Cardiac fibroblast (primary cell): ENCODE data around the gene SRPRA.
A peak's percentile ranks its signal among the peaks of the same experiment; 100 is the strongest.
"Not testable (repeated sequence)": the region's sequence is repeated elsewhere in the genome, so short reads cannot be mapped to it uniquely, and the experiment has no call there.

ENCODE experiments used
- DNase-seq, 2 donors: peaks; one replicate each; pipeline versions ENCODE4 v3.0.0 to v3.0.0-alpha.2; 2010; ENCODE audit warnings: low read depth in 2 of 2
- H3K4me3 ChIP-seq, 2 donors: replicated peaks in 1 of 2; 1 replicate in 1 of 2; 2 replicates in 1 of 2; pipeline ENCODE4 v1.5.1; 2011; ENCODE audit warnings: low read depth in 2 of 2, low read length in 2 of 2, mild to moderate bottlenecking in 2 of 2, moderate library complexity in 1 of 2
- CTCF ChIP-seq: IDR thresholded peaks from one replicate; pipeline ENCODE4 v1.5.1; 2011; ENCODE audit warnings: low read depth, mild to moderate bottlenecking, low read length, inconsistent platforms

The SRPRA gene

GRCh38 chr11:126257764-126258163 lies 10.9 kb downstream of the SRPRA start:
- peak; percentile 47 to 57 for DNase-seq

DNA sequence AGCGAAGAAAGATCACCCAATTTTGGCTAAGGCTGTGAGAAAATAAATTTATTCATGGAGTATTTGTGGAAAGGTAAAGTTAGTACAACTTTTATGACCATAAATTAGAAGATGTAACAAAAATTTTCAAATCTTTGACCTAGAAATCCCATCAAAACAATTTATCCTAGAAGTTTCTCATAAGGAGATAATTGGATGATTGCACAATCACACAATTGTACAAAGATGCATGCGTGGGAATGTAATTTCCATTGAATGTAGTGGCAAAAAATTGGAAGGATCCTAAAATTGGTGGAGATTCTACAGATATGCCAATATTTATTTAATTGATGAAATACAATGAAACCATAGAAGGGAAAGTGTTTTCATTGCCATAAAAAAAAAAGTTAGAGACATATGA lies 11.6 kb downstream of the SRPRA start:
- no peak overlapping the region for H3K4me3 ChIP-seq
- no peak for TF ChIP-seq CTCF
- DNase-seq = no peak

More at GRCh38 chr11:126257764-126258163, 10.9 kb downstream of the SRPRA start:
- no peak for TF ChIP-seq CTCF
- no peak overlapping the region for H3K4me3 ChIP-seq

- H3K4me3 ChIP-seq = no peak overlapping the region
- TF ChIP-seq CTCF = no peak
- no peak for DNase-seq
Measured at GRCh38 chr11:126256216-126256615, 12.5 kb downstream of the SRPRA start.

DNA sequence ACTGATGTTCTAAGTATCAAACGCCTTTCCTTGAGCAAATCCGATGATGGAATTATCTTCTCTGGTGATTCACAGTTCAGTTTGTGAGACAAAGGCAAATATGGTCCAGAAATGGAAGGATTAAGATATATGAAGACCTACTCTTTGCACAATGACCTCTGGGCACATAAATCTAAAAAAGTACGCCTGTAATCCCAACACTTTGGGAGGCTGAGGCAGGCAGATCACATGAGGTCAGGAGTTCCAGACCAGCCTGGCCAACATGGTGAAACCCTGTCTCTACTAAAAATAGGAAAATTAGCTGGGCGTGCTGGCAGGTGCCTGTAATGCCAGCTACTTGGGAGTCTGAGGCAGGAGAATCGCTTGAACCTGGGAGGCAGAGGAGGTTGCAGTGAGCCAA lies 13.2 kb downstream of the SRPRA start:
- DNase-seq, H3K4me3 ChIP-seq: not testable (repeated sequence)

DNA sequence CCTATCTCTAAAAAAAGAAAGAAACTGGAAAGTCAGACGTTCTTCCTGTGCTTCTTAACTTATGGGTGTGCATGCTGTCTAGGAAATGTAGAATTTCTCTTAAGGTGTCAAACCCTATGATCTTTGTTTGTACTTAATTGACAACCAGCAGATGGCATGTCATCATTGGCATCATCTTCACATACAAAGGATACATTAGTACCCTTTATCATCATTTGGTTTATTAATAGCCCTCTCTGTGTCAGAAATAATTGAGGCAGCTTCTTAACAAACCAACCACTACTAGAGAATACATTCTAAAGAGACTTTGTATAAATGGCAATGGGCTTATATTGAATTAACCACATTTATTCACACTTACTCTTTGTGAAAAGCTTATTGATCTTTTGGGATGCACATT lies 13.9 kb downstream of the SRPRA start:
- DNase-seq = no peak
- no peak for TF ChIP-seq CTCF
- no peak overlapping the region for H3K4me3 ChIP-seq

DNA sequence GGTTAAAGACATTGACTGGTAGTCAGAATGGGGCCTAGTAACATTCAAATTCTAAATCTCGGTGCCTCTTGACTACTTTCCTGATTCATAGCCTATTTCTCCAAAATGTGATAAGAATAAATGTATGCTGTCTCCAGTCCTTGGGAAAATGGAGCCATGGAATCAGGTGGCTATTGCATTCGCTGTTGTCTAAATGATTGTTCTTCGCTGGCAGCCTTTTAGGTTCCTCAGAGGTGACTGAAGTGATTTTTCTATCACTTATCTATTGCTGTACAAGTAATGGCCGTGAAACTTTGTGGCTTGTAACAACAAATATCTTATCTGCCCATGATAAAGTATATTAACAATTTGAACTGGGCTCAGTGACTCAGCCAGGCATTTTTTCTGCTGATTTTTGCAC lies 15.4 kb downstream of the SRPRA start:
- no peak for TF ChIP-seq CTCF
- DNase-seq = no peak
- no peak overlapping the region for H3K4me3 ChIP-seq

DNA sequence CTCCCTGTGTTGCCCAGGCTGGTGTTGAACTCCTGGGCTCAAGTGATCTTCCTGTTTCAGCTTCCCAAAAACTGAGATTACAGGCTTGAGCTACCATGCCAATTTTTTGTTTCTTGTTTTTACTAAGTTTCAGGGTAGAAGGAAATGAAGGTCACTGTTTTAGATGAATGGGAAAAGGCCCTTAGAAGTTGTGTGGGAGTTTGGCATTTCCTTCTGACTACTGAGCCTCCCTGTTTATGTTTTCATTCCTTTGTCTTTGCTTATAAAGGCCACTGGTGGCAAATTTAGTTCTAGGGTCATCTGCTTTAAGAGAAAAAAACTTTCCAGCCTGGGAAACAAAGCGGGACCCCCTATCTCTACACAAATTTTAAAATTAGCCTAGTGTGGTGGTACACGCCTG lies 22.1 kb downstream of the SRPRA start:
- peak; percentile 45 to 67 for DNase-seq
- no peak overlapping the region for H3K4me3 ChIP-seq
- TF ChIP-seq CTCF = no peak
